Common myeloid progenitor, CD34-positive (primary cell): Measurements from ENCODE around the gene GPATCH1. TPM values are rescaled to one million over a fixed set of nuclear protein-coding genes. Genes with fewer than 3 reads are reported as not detected.
"Not testable (repeated sequence)": the region's sequence is repeated elsewhere in the genome, so short reads cannot be mapped to it uniquely, and the experiment has no call there.

ENCODE experiments used
- CTCF ChIA-PET: fragments of 350-600 bp; sonication (Branson Sonifier 250); formaldehyde crosslinking; loops from one replicate; lab custom pipeline; 2021; ENCODE audit warnings: antibody characterized with exemption; lab: Charles Lee
- POLR2A ChIA-PET: fragments of 350-600 bp; sonication (Branson Sonifier 250); formaldehyde crosslinking; loops from one replicate; lab custom pipeline; 2021; ENCODE audit warnings: antibody characterized with exemption; lab: Charles Lee
- DNase-seq, 3 donors: peaks; one replicate each; pipeline versions ENCODE4 v3.0.0 to v3.0.0-alpha.2; 2013
- H3K27ac ChIP-seq, 2 experiments: 1 replicate in 1 of 2; 2 replicates in 1 of 2; pipeline ENCODE4 v1.7.0; 2013; ENCODE audit warnings: inconsistent platforms in 2 of 2, low read length in 2 of 2, mild to moderate bottlenecking in 2 of 2, low read depth in 1 of 2, moderate library complexity in 1 of 2; ENCODE audit not compliant: severe bottlenecking in 2 of 2, insufficient read depth in 1 of 2, poor library complexity in 1 of 2
- H3K27me3 ChIP-seq, 5 experiments: replicated peaks in 2 of 5; 1 replicate in 3 of 5; 2 replicates in 2 of 5; pipeline versions ENCODE4 v1.6.1 to v1.7.0; 2013; ENCODE audit warnings: low read length in 4 of 5, mild to moderate bottlenecking in 2 of 5, moderate library complexity in 2 of 5, inconsistent platforms in 1 of 5; ENCODE audit not compliant: insufficient read depth in 5 of 5, control insufficient read depth in 4 of 5
- H3K36me3 ChIP-seq, 4 experiments: 1 replicate in 2 of 4; 2 replicates in 2 of 4; pipeline versions ENCODE4 v1.6.1 to v1.7.0; 2013; ENCODE audit warnings: low read length in 3 of 4, control low read depth in 1 of 4, mild to moderate bottlenecking in 1 of 4; ENCODE audit not compliant: control insufficient read depth in 4 of 4, insufficient read depth in 4 of 4
- H3K4me1 ChIP-seq, 4 experiments: 1 replicate in 3 of 4; 2 replicates in 1 of 4; pipeline versions ENCODE4 v1.6.1 to v1.7.1; 2013; ENCODE audit warnings: low read length in 3 of 4, mild to moderate bottlenecking in 3 of 4, control low read depth in 1 of 4, inconsistent platforms in 1 of 4, moderate library complexity in 1 of 4; ENCODE audit not compliant: control insufficient read depth in 4 of 4, insufficient read depth in 4 of 4; ENCODE audit errors: control extremely low read depth in 1 of 4
- H3K4me3 ChIP-seq, 7 experiments: 1 replicate in 4 of 7; 2 replicates in 3 of 7; pipeline versions ENCODE4 v1.5.1 to v1.7.0; 2013; ENCODE audit warnings: mild to moderate bottlenecking in 7 of 7, low read length in 6 of 7, moderate library complexity in 6 of 7, inconsistent platforms in 2 of 7, low read depth in 2 of 7, control low read depth in 1 of 7; ENCODE audit not compliant: insufficient read depth in 4 of 7, control insufficient read depth in 1 of 7; ENCODE audit errors: extremely low read depth in 1 of 7
- H3K9me3 ChIP-seq, 5 experiments: 1 replicate in 4 of 5; 2 replicates in 1 of 5; pipeline versions ENCODE4 v1.6.1 to v1.7.1; 2013; ENCODE audit warnings: low read length in 4 of 5, mild to moderate bottlenecking in 2 of 5, inconsistent platforms in 1 of 5, low read depth in 1 of 5, moderate library complexity in 1 of 5; ENCODE audit not compliant: control insufficient read depth in 4 of 5, insufficient read depth in 2 of 5; ENCODE audit errors: control extremely low read depth in 1 of 5
- WGBS: methylation state at CpG from one replicate; pipeline ENCODE4 v1.1.5; 2013; ENCODE audit not compliant: insufficient coverage; 5-methylcytosine and 5-hydroxymethylcytosine counted together
- polyA plus RNA-seq: library from polyadenylated mRNA; unstranded; fragments of 120-200 nt; gene quantifications from one replicate; pipeline ENCODE4 v1.2.1, GENCODE V29; 2013

GPATCH1 gene, protein sequence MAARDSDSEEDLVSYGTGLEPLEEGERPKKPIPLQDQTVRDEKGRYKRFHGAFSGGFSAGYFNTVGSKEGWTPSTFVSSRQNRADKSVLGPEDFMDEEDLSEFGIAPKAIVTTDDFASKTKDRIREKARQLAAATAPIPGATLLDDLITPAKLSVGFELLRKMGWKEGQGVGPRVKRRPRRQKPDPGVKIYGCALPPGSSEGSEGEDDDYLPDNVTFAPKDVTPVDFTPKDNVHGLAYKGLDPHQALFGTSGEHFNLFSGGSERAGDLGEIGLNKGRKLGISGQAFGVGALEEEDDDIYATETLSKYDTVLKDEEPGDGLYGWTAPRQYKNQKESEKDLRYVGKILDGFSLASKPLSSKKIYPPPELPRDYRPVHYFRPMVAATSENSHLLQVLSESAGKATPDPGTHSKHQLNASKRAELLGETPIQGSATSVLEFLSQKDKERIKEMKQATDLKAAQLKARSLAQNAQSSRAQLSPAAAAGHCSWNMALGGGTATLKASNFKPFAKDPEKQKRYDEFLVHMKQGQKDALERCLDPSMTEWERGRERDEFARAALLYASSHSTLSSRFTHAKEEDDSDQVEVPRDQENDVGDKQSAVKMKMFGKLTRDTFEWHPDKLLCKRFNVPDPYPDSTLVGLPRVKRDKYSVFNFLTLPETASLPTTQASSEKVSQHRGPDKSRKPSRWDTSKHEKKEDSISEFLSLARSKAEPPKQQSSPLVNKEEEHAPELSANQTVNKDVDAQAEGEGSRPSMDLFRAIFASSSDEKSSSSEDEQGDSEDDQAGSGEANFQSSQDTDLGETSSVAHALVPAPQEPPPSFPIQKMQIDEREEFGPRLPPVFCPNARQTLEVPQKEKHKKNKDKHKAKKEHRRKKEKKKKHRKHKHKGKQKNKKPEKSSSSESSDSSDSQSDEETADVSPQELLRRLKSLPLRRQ
- polyA plus RNA-seq, result 7.8 TPM

DNA sequence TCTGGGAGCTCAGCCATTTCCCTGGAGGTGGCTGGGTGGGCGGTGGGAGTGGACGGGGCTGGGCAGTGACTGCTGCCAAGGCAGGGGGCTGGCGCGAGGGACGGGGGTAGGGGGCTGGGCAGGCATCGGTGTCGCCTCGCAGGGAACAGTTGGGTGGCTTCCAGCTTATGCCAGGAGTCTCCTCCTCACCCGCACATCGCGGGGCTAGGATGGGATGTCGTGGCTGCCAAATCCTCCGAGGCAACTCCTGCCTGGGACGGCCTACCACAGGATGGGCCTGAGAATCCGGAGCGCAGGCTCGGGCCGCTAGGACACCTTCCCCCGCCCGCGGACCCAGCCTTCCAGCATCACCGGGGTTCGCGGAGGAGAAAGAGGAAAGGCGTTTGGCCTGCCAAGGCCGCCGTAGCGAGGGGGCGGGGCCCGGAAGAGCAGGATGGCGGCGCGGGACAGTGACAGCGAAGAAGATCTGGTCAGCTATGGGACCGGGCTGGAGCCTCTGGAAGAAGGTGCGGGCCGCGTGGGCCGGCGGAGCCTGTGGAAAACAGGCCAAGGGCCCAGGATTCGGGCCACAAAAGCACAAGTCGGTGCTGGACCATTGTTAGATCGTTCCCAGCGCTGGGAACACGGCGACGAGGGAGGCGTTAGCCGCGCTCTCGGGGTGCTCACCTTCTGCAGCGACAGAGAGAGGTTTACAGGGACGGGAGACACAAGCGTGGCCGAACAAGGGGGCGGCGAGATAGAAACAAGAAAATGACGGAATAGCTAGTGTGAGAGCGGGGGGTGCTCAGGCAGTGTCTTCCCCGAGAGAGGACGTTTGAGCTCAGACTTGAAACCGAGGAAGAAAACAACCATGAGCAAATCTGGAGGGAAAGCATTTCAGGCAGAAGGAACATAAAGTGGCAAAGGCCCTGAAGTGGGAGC is at the start of gene GPATCH1:
GPATCH1 (plus strand) TSS at position 421 of the 921 bp plus-strand sequence; CDS start at position 434, 13 bp downstream.
- DNase-seq, result peak; percentile 75 to 87 (median 82)
- Histone ChIP-seq H3K36me3 (no peaks in the 10 kb centered on the region), H3K9me3 (no peaks in the 10 kb centered on the region), H3K27me3 (peaks cover 0 to 2% (median 0%) of the 10 kb centered on the region in 5 experiments), H3K4me3 (peak within 1 kb of the TSS; percentile 95 to 100 (median 99)), H3K4me1 (peaks cover 9 to 21% (median 16%) of the 10 kb centered on the region in 4 experiments), H3K27ac (peak within 1 kb of the TSS; percentile 66 to 80)
- ChIA-PET POLR2A (no interaction called here), CTCF (interaction anchor here (1.1 kb wide), 1 partner anchor 105 kb away, joined by 4 read pairs; no protein-coding TSS in a partner anchor)
- WGBS, result under 1% methylated on average over 55 of the region's 62 CpGs

- peaks cover 0 to 42% (median 11%) of the 10 kb centered on the region in 5 experiments for H3K27me3 ChIP-seq
- peaks cover 0 to 8% (median 1%) of the 10 kb centered on the region in 4 experiments for H3K4me1 ChIP-seq
- CTCF ChIA-PET, result no interaction called here
- POLR2A ChIA-PET, result no interaction called here
- DNase-seq, result no peak
- WGBS, result 80% methylated on average over 2 of the region's 8 CpGs
- no peak overlapping the region for H3K27ac ChIP-seq
- H3K4me3 ChIP-seq, result no peak overlapping the region
- no peaks in the 10 kb centered on the region for H3K36me3 ChIP-seq
- peaks cover 0 to 17% (median 11%) of the 10 kb centered on the region in 5 experiments for H3K9me3 ChIP-seq
Observed at GRCh38 chr19:33032218-33032781, 48.7 kb upstream of the GPATCH1 start.

- peaks cover 0 to 49% (median 16%) of the 10 kb centered on the region in 5 experiments for H3K27me3 ChIP-seq
- H3K9me3 ChIP-seq, result peaks cover 0 to 6% (median 3%) of the 10 kb centered on the region in 5 experiments
- peaks cover 0 to 16% (median 8%) of the 10 kb centered on the region in 4 experiments for H3K4me1 ChIP-seq
- DNase-seq, result no peak
- H3K27ac ChIP-seq, result no peak overlapping the region
- no peaks in the 10 kb centered on the region for H3K36me3 ChIP-seq
- ChIA-PET CTCF (interaction anchor here (1.4 kb wide), 1 partner anchor 90 kb away, joined by 3 read pairs; no protein-coding TSS in a partner anchor), POLR2A (no interaction called here)
- WGBS, result 95% methylated on average over 7 of the region's 10 CpGs
- H3K4me3 ChIP-seq, result no peak overlapping the region
Observed at GRCh38 chr19:33035461-33035860, 45.5 kb upstream of the GPATCH1 start.

DNA sequence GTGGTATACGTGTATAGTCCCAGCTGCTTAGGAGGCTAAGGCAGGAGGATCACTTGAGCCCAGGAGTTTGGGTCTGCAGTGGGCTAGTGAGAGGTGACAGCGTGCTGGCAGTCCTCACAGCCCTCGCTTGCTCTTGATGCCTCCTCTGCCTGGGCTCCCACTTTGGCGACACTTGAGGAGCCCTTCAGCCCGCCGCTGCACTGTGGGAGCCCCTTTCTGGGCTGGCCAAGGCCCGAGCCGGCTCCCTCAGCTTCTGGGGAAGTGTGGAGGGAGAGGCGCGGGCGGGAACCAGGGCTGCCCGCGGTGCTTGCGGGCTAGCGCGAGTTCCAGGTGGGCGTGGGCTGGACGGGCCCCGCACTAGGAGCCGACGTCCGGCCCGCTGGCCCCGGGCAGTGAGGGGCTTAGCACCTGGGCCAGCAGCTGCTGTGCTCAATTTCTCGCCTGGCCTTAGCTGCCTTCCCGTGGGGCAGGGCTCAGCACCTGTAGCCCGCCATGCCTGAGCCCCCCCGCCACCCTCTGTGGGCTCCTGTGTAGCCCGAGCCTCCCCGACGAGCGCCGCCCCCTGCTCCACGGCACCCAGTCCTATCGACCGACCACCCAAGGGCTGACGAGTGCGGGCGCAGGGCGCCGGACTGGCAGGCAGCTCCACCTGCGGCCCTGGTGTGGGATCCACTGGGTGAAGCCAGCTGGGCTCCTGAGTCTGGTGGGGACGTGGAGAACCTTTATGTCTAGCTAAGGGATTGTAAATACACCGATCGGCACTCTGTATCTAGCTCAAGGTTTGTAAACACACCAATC is 44.4 kb upstream of the GPATCH1 start:
- Histone ChIP-seq H3K27me3 (peaks cover 0 to 51% (median 23%) of the 10 kb centered on the region in 5 experiments), H3K4me1 (peaks cover 0 to 16% (median 8%) of the 10 kb centered on the region in 4 experiments)
- H3K9me3 ChIP-seq, H3K27ac ChIP-seq, DNase-seq, H3K36me3 ChIP-seq, H3K4me3 ChIP-seq, POLR2A ChIA-PET: not testable (repeated sequence)
- CTCF ChIA-PET, result interaction anchor here (1.4 kb wide), 1 partner anchor 89 kb away, joined by 3 read pairs; no protein-coding TSS in a partner anchor
- 96% methylated on average over 31 of the region's 45 CpGs for WGBS

DNA sequence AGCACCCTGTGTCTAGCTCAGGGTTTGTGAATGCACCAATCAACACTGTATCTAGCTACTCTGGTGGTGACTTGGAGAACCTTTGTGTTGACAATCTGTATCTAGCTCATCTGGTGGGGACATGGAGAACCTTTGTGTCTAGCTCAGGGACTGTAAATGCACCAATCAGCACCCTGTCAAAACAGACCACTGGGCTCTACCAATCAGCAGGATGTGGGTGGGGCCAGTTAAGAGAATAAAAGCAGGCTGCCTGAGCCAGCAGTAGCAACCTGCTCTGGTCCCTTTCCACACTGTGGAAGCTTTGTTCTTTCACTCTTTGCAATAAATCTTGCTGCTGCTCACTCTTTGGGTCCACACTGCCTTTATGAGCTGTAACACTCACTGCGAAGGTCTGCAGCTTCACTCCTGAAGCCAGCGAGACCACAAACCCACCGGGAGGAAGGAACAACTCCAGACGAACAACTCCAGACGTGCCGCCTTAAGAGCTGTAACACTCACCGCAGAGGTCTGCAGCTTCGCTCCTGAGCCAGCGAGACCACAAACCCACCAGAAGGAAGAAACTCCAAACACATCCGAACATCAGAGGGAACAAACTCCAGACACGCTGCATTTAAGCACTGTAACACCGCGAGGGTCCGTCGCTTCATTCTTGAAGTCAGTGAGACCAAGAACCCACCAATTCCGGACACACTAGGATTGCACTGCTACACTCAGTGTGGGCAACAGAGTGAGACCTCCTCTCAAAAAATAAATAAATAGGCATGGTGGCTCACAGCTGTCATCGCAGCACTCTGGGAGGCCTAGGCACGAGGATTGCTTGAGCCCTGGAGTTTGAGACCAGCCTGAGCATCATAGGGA is 43.6 kb upstream of the GPATCH1 start:
- peak; percentile 32 to 72 (median 68) for DNase-seq

More for the DNA sequence above, 43.6 kb upstream of the GPATCH1 start:
- H3K9me3 ChIP-seq, H3K27ac ChIP-seq, H3K36me3 ChIP-seq, CTCF ChIA-PET, POLR2A ChIA-PET: not testable (repeated sequence)
- Histone ChIP-seq H3K4me1 (peaks cover 0 to 16% (median 8%) of the 10 kb centered on the region in 4 experiments), H3K27me3 (peaks cover 0 to 52% (median 27%) of the 10 kb centered on the region in 5 experiments), H3K4me3 (peak overlapping the region in 2 of 7 experiments; percentile 1 to 19)
- 7% methylated on average over 14 of the region's 18 CpGs for WGBS
